Nucleus accumbens (tissue), 56 donors: ENCODE data around the gene MMRN2.
"Not testable (repeated sequence)": the region's sequence is repeated elsewhere in the genome, so short reads cannot be mapped to it uniquely, and the experiment has no call there.

Source experiments
- DNase-seq, 56 donors: peaks; one replicate each; lab custom pipeline; 2025; lab: John Stamatoyannopoulos, UW

The MMRN2 gene, protein sequence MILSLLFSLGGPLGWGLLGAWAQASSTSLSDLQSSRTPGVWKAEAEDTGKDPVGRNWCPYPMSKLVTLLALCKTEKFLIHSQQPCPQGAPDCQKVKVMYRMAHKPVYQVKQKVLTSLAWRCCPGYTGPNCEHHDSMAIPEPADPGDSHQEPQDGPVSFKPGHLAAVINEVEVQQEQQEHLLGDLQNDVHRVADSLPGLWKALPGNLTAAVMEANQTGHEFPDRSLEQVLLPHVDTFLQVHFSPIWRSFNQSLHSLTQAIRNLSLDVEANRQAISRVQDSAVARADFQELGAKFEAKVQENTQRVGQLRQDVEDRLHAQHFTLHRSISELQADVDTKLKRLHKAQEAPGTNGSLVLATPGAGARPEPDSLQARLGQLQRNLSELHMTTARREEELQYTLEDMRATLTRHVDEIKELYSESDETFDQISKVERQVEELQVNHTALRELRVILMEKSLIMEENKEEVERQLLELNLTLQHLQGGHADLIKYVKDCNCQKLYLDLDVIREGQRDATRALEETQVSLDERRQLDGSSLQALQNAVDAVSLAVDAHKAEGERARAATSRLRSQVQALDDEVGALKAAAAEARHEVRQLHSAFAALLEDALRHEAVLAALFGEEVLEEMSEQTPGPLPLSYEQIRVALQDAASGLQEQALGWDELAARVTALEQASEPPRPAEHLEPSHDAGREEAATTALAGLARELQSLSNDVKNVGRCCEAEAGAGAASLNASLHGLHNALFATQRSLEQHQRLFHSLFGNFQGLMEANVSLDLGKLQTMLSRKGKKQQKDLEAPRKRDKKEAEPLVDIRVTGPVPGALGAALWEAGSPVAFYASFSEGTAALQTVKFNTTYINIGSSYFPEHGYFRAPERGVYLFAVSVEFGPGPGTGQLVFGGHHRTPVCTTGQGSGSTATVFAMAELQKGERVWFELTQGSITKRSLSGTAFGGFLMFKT

DNA sequence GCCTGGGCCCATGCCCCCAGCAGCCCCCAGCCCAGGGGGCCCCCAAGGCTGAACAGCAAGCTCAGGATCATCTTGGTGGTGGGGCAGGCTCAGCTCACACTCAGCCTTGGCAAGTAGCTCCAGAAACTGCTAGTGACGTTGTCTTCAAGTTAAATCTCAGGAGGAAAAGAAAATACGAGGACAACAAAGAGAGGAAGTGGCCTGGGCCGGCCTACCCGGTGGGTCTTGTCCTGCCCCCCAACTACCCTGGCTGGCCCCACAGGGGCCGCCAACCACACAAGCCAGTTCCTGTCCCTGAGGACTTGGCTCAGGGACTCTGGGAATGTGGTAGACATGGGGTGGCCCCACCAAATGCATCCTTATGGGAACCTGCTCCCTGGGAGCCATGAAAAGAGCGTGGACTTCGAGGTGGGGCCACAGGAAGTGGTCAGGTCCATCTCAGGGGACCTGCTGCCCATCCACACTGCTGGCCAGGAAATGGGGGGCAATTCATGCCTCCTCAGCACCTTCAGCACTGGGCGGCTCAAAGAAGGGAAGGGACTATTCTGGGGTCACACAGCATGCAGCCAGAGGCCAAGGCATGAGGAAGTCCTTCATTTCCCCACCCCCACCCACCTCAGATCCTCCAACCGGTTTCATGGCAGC is at the start of gene MMRN2:
Gene MMRN2 (minus strand): TSS at position 145 of the 645 bp plus-strand sequence. CDS start 74 bp downstream, at position 71.
- no peak for DNase-seq

DNA sequence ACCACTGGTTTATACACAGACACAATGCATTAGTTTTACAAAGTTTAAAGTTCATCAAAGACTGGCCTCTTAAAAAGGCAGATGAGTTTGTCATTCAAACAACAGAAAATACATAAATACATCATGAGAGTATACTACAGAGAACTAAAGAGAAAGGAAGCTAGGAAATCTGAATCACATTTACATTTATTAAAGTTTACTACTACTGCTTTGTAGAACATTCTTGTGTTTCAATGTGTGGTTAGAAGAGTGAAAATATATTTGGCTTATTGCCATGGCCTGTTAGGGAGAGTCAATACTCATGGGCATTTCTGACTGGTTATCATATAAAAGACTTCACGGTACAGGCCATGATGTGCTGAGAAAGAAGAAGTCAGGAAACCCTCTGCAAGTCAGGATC is 49.7 kb upstream of the MMRN2 start:
- not testable (repeated sequence) for DNase-seq

GRCh38 chr10:87000491-87000890 is 43.1 kb upstream of the MMRN2 start:
- no peak for DNase-seq

GRCh38 chr10:86999802-87000403 is 42.5 kb upstream of the MMRN2 start:
- not testable (repeated sequence) for DNase-seq

GRCh38 chr10:86992929-86993328 is 35.5 kb upstream of the MMRN2 start:
- no peak for DNase-seq

GRCh38 chr10:86992456-86992855 is 35.0 kb upstream of the MMRN2 start:
- DNase-seq = no peak

GRCh38 chr10:86991362-86991761 is 33.9 kb upstream of the MMRN2 start:
- not testable (repeated sequence) for DNase-seq

DNA sequence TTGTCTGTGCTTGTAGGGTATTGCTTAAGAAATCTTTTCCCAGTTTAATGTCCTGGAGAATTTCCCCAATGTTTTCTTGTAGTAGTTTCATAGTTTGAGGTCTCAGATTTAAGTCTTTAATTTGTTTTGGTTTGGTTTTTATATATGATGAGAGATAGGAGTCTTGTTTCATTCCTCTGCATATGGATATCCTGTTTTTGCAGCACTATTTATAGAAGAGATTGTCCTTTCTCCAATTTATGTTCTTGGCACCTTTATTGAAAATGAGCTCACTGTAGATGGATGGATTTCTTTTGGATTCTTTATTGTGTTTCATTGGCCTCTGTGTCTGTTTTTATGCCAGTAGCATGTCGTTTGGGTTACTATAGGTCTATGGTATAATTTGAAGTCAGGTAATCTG is 31.1 kb upstream of the MMRN2 start:
- no peak for DNase-seq

DNA sequence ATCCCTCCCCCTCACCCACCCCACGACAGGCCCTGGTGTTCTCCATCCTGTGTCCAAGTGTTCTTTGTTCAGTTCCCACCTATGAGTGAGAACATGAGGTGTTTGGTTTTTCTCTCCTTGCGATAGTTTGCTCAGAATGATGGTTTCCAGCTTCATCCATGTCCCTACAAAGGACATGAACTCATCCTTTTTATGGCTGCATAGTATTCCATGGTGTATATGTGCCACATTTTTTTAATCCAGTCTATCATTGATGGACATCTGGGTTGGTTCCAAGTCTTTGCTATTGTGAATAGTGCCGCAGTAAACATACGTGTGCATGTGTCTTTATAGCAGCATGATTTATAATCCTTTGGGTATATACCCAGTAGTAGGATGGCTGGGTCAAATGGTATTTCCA is 27.1 kb upstream of the MMRN2 start:
- not testable (repeated sequence) for DNase-seq

- no peak for DNase-seq
Observed at GRCh38 chr10:86981716-86982115, 24.3 kb upstream of the MMRN2 start.

- DNase-seq = not testable (repeated sequence)
Observed at GRCh38 chr10:86981020-86981419, 23.6 kb upstream of the MMRN2 start.

- no peak for DNase-seq
Observed at GRCh38 chr10:86979977-86980448, 22.6 kb upstream of the MMRN2 start.

DNA sequence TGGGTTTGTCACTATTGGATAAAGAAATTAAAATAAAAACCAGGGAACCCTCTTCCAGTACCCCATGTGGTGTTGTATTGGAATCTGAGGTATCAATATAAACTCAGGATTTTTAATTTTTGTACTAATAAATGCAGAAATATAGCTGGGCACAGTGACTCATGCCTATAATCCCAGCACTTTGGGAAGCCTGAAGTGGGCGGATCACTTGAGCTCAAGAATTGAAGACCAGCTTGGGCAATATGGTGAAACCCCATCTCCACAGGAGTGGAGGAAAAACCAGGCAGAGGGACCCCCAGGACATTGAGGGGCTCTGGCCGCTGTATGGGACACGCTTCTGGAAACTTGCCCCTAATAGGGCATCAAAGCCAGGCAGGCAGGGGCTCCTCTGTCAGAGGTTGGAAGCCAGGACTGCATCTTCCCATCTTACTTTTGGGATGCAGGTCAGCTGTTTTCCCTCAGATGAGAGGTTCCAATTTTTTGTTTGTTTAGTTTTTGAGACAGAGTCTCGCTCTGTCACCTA is 21.9 kb upstream of the MMRN2 start:
- no peak for DNase-seq

- not testable (repeated sequence) for DNase-seq
Observed at GRCh38 chr10:86978457-86978856, 21.0 kb upstream of the MMRN2 start.

GRCh38 chr10:86976362-86977056 is 19.1 kb upstream of the MMRN2 start:
- no peak for DNase-seq

DNA sequence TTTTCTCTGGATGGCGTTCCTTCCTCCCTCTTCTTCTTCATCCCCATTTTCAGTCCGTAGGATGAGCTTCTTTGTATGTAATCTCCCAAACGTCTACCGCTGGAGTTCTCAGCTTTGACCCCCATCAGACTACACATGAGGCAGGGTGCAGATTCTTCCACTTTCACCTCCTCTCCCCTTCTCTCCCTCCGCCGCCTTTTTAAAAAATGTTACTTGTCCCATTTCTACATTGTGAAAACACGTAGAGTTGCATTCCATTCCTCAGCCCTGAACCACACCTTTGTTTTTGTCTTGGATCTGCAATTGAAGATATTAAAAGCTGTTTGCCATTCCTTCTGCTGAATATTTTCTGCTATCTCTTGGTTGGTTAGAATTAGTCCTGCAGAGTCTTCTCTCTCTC is 17.1 kb upstream of the MMRN2 start:
- no peak for DNase-seq

GRCh38 chr10:86972613-86973380 is 15.4 kb upstream of the MMRN2 start:
- no peak for DNase-seq

GRCh38 chr10:86971232-86971991 is 14.0 kb upstream of the MMRN2 start:
- peak in 30 of 56 donors; percentile 23 to 88 (median 58) for DNase-seq
